Measurements from ENCODE around the gene SEPTIN3.

SEPTIN3 gene

DNA sequence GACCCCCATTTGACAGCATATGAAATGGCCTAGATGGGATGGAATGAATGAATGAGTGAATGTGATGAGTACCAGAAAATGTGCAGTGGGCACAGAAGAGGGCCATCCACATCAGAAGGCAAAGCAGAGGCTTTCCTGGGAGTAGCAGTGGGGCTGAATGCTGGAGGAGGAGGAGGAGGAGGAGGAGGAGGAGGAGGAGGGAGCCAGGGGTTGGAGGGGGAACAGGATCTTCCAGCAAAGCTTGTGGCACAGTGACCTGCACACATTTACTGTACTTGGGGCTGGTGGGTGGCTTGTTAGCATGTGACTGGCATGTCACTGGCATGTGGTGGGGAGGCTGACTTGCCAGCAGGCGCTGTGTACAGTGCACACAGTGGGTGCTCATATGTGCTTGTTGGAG is 9.5 kb downstream of the SEPTIN3 start:
- H3K27ac ChIP-seq = no peak overlapping the region
- no peak for TF ChIP-seq ZFX (IDR thresholded peaks at IDR 0.05)
- TF ChIP-seq, protein P1, sequence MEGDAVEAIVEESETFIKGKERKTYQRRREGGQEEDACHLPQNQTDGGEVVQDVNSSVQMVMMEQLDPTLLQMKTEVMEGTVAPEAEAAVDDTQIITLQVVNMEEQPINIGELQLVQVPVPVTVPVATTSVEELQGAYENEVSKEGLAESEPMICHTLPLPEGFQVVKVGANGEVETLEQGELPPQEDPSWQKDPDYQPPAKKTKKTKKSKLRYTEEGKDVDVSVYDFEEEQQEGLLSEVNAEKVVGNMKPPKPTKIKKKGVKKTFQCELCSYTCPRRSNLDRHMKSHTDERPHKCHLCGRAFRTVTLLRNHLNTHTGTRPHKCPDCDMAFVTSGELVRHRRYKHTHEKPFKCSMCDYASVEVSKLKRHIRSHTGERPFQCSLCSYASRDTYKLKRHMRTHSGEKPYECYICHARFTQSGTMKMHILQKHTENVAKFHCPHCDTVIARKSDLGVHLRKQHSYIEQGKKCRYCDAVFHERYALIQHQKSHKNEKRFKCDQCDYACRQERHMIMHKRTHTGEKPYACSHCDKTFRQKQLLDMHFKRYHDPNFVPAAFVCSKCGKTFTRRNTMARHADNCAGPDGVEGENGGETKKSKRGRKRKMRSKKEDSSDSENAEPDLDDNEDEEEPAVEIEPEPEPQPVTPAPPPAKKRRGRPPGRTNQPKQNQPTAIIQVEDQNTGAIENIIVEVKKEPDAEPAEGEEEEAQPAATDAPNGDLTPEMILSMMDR (conservative IDR thresholded peaks at IDR 0.05) = no peak

DNA sequence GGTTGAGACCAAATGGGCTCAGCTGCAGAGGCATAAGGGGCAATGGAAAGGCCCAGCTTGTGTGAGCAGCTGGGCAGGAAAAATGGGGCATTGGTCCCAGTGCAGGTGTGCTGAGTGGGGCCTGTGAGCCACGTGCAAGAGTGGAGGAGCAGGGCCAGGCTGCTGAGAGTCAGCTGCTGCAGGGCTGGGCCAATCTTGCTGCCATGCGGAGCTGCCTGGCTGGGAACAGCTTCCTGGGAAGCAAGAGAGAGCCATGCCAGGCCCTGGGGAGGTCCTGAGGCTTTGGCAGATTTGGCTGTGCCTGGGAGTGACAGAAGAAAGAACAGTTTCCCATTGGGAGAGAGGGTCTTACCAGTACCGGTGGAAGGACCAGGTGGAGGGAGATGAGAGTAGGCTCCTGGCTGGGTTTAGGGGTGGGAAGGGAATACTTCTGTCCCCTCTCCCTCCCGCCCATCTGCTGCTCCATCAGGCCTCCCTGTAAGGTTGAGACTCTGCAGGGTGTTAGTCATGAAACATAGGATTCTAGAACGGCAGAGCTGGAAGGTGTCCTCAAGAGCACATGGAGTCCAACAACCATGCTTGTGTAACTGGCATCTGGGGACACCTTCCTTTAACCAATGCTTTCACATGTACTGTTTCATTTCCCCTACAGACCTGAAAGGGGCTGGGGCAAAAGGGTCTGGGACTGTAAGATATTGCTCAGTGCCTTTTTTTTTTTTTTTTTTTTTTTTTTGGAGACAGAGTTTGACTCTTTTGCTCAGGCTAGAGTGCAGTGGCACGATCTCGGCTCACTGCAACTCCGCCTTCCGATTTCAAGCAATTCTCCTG is 10.4 kb downstream of the SEPTIN3 start:
- no peak for TF ChIP-seq ZFX (IDR thresholded peaks at IDR 0.05)
- TF ChIP-seq, protein P1 (conservative IDR thresholded peaks at IDR 0.05) = no peak
- H3K27ac ChIP-seq = no peak overlapping the region

DNA sequence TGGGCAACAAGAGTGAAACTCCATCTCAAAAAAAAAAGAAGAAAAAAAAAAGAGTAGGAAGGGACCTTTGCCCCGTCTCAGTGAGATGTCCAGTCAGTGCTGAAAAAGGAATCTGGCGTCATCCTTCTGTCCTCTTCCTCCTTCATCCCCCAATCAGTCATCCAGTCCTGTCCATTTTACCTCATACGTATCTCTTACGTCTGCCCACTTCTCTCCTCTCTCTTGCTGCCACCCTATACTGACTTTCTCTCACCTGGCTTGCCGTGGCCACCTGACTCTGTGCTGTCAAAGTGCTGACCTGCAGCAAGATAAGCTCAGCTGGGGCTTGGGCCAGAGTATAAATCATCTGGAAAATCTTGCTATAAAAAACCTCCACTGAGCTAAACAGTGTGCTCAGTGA is 13.6 kb downstream of the SEPTIN3 start:
- TF ChIP-seq, protein P1 (conservative IDR thresholded peaks at IDR 0.05) = no peak
- no peak for TF ChIP-seq ZFX (IDR thresholded peaks at IDR 0.05)
- H3K27ac ChIP-seq = no peak overlapping the region

DNA sequence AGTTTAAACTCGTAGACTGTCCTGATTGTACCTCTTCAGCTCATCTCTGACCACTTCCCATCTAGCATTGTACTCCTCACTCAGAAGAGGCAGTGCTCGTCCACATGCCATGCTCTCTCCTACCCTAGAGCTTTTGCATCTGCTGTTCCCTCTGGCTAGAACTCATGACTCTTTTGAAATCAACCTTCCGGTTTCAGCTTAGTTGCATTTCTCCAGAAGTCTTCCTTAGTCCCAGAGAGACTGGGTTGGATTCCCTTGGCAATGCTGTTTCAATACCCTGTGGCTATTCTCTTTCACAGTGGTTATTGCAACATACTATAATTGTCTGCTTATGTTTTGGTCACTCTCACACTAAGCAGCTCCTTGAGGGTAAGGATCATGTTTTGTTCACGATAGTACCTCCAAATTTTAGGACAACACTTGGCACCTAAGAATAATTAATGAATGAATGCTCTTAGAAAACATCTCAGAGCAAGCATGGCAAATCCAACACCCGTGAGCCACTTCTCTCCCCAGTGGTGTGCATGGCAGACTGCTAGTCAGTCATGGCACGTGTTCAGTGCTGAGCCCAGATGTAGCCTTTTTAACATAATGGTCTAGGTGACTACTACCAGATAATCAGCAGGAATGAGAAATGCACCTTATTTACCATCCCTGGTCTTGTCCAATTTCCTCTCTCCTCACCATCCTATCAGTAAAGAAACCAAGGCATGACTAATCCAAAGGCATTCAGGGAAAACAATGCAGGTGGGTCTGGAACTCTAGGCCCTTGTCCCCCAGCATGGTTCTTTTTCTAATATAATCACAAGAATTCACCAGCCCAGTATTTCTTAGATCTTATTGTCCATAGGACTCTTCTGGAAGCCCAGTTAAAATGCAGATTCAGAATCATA is 14.5 kb downstream of the SEPTIN3 start:
- no peak overlapping the region for H3K27ac ChIP-seq
- TF ChIP-seq, protein P1 (conservative IDR thresholded peaks at IDR 0.05) = no peak
- no peak for TF ChIP-seq ZFX (IDR thresholded peaks at IDR 0.05)

DNA sequence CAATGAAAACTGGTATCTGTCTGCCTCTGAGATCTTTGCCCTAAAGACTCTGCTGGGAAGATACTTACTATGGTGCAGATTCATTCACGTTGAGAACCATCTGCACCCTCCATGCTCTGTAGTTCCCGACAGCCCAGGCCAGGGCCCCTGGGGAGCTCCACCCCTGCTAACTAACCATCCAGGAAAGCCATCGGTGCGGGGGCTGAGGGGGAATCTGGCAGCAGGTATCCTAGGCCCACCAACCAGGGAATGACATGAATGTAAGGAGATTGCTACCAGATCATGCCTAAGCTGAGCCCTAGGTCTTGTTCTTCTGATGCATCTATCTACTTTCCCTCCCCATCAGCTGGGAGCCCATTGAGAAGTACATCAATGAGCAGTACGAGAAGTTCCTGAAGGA is 18.0 kb downstream of the SEPTIN3 start:
- TF ChIP-seq, protein P1 (conservative IDR thresholded peaks at IDR 0.05) = no peak
- TF ChIP-seq ZFX (IDR thresholded peaks at IDR 0.05) = no peak
- H3K27ac ChIP-seq = no peak overlapping the region

DNA sequence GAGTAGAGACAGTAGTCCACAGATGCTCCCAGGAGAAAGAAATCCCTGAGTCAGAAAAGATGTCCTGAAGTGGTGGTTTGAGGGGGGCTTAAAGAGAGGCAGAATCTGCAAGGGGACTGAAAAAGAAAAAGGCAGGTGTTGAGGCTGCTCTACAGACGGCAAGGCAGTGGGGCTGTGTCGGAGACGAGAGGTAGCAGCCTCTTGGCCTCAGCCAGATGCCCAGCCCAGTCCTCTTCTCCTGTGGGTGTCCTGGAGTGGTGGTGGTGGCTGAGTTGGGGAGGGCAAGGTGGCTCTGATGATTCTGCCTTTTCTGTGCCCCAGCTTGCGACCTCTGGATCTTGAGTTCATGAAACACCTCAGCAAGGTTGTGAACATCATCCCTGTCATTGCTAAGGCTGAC is 20.0 kb downstream of the SEPTIN3 start:
- TF ChIP-seq, protein P1 (conservative IDR thresholded peaks at IDR 0.05) = no peak
- no peak for TF ChIP-seq ZFX (IDR thresholded peaks at IDR 0.05)

DNA sequence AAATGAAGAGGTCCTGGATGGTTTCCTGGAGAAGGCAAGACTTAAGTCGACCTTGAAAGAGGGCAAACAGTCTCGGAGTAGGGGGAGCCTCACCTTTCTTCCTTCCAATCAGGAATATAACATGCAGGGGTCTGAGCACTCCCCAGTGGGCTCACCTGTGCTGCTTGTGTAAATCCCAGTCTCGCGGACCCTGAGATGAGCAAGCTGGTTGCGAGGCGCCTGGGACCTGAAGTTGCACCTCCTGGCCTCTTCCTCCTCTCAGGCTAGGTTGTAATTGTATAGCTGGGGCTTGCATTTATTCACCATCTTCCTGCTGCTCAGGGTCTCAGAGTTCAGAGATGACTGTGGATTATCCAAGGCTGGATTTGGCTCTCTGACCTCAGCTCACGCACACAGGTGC is 21.9 kb downstream of the SEPTIN3 start:
- H3K27ac ChIP-seq = no peak overlapping the region
- TF ChIP-seq, protein P1 (conservative IDR thresholded peaks at IDR 0.05) = no peak
- no peak for TF ChIP-seq ZFX (IDR thresholded peaks at IDR 0.05)

More for the DNA sequence above, 20.0 kb downstream of the SEPTIN3 start:
- H3K27ac ChIP-seq = no peak overlapping the region

Measured in C4-2B (cell line).